Trophoblast cell (in vitro differentiated cells and primary cell): ENCODE measurements around the gene ITM2B.

Experiments used
- DNase-seq, 2 donors: peaks; one replicate each; pipeline ENCODE4 v3.0.0-alpha.2; 2016
- H2AFZ ChIP-seq: 2 replicates; pipeline ENCODE4 v1.6.1; 2013; ENCODE audit warnings: low read length, moderate library complexity, mild to moderate bottlenecking; ENCODE audit not compliant: insufficient read depth, poor library complexity
- H2AK5ac ChIP-seq: 2 replicates; pipeline ENCODE4 v1.6.1; 2013; ENCODE audit warnings: mild to moderate bottlenecking, low read length
- H2BK120ac ChIP-seq: 2 replicates; pipeline ENCODE4 v1.6.1; 2013; ENCODE audit warnings: low read length, mild to moderate bottlenecking, moderate library complexity; ENCODE audit not compliant: insufficient read depth, poor library complexity
- H2BK12ac ChIP-seq: 2 replicates; pipeline ENCODE4 v1.6.1; 2013; ENCODE audit warnings: mild to moderate bottlenecking, low read length, moderate library complexity
- H2BK5ac ChIP-seq: 2 replicates; pipeline ENCODE4 v1.6.1; 2013; ENCODE audit warnings: low read length, low read depth, moderate library complexity, mild to moderate bottlenecking; ENCODE audit not compliant: poor library complexity
- H3K14ac ChIP-seq: 2 replicates; pipeline ENCODE4 v1.6.1; 2013; ENCODE audit warnings: mild to moderate bottlenecking, low read length
- H3K18ac ChIP-seq: 2 replicates; pipeline ENCODE4 v1.6.1; 2013; ENCODE audit warnings: mild to moderate bottlenecking, low read length
- H3K23ac ChIP-seq: 2 replicates; pipeline ENCODE4 v1.6.1; 2013; ENCODE audit warnings: low read length
- H3K27ac ChIP-seq: 2 replicates; pipeline ENCODE4 v1.5.1; 2013; ENCODE audit warnings: low read depth, mild to moderate bottlenecking, inconsistent platforms, low read length, moderate library complexity
- H3K27me3 ChIP-seq: 2 replicates; pipeline ENCODE4 v1.6.1; 2013; ENCODE audit warnings: inconsistent platforms, mild to moderate bottlenecking, low read length, moderate library complexity; ENCODE audit not compliant: insufficient read depth
- H3K36me3 ChIP-seq, 2 experiments: 1 replicate in 1 of 2; 2 replicates in 1 of 2; pipeline ENCODE4 v1.6.1; 2013; ENCODE audit warnings: low read length in 2 of 2, mild to moderate bottlenecking in 2 of 2, moderate library complexity in 1 of 2; ENCODE audit not compliant: insufficient read depth in 2 of 2, control insufficient read depth in 1 of 2
- H3K4ac ChIP-seq: 2 replicates; pipeline ENCODE4 v1.6.1; 2013; ENCODE audit warnings: low read depth, mild to moderate bottlenecking, low read length, moderate library complexity
- H3K4me1 ChIP-seq, 2 experiments: 1 replicate in 1 of 2; 2 replicates in 1 of 2; pipeline ENCODE4 v1.6.1; 2013; ENCODE audit warnings: low read length in 2 of 2, mild to moderate bottlenecking in 2 of 2, moderate library complexity in 1 of 2; ENCODE audit not compliant: insufficient read depth in 2 of 2, control insufficient read depth in 1 of 2
- H3K4me2 ChIP-seq: 2 replicates; pipeline ENCODE4 v1.6.1; 2013; ENCODE audit warnings: inconsistent platforms, mild to moderate bottlenecking, low read length, moderate library complexity
- H3K4me3 ChIP-seq: 2 replicates; pipeline ENCODE4 v1.5.1; 2013; ENCODE audit warnings: mild to moderate bottlenecking, low read depth, low read length, inconsistent platforms
- H3K79me1 ChIP-seq: one replicate; pipeline ENCODE4 v1.6.1; 2013; ENCODE audit warnings: low read length
- H3K79me2 ChIP-seq: 2 replicates; pipeline ENCODE4 v1.6.1; 2013; ENCODE audit warnings: low read length, mild to moderate bottlenecking; ENCODE audit not compliant: control insufficient read depth, insufficient read depth, poor library complexity
- H3K9ac ChIP-seq: 2 replicates; pipeline ENCODE4 v1.6.1; 2013; ENCODE audit warnings: mild to moderate bottlenecking, low read length
- H3K9me3 ChIP-seq: 2 replicates; pipeline ENCODE4 v1.6.1; 2013; ENCODE audit warnings: low read depth, mild to moderate bottlenecking, control low read depth, inconsistent platforms, low read length; ENCODE audit not compliant: insufficient read depth
- H4K12ac ChIP-seq: 2 replicates; pipeline ENCODE4 v1.6.1; 2013; ENCODE audit warnings: low read depth, mild to moderate bottlenecking, low read length, moderate library complexity
- H4K8ac ChIP-seq: 2 replicates; pipeline ENCODE4 v1.6.1; 2013; ENCODE audit warnings: low read depth, mild to moderate bottlenecking, low read length, moderate library complexity
- H4K91ac ChIP-seq: one replicate; pipeline ENCODE4 v1.6.1; 2013; ENCODE audit warnings: low read depth, mild to moderate bottlenecking, low read length, moderate library complexity
- WGBS: extraction: QIAGEN DNeasy Blood & Tissue Kit; methylation state at CpG from one replicate; pipeline ENCODE4 v1.1.7; 2013; ENCODE audit warnings: missing lambda C conversion rate; ENCODE audit not compliant: insufficient read length, insufficient coverage; ENCODE audit errors: extremely low coverage; 5-methylcytosine and 5-hydroxymethylcytosine counted together

Gene ITM2B

GRCh38 chr13:48264058-48264457 is 31.1 kb downstream of the ITM2B start:
- Histone ChIP-seq H3K79me1 (no peaks in the 10 kb centered on the region), H3K18ac (no peak overlapping the region), H3K14ac (no peak overlapping the region), H2BK120ac (no peak overlapping the region), H3K23ac (no peak overlapping the region), H3K36me3 (peaks cover 2 to 21% of the 10 kb centered on the region in 2 experiments), H3K4me2 (no peak overlapping the region), H4K8ac (no peak overlapping the region), H3K79me2 (no peaks in the 10 kb centered on the region), H2AK5ac (no peak overlapping the region), H3K4me1 (no peaks in the 10 kb centered on the region), H3K4me3 (no peak overlapping the region), H2AFZ (no peak overlapping the region), H2BK5ac (no peak overlapping the region), H3K9ac (no peak overlapping the region), H4K91ac (no peak overlapping the region), H4K12ac (no peak overlapping the region), H3K27ac (no peak overlapping the region), H3K27me3 (no peaks in the 10 kb centered on the region), H3K9me3 (no peaks in the 10 kb centered on the region), H3K4ac (no peak overlapping the region), H2BK12ac (no peak overlapping the region)
- no peak for DNase-seq
- WGBS, result no CpG with 5 or more reads among the region's 2 CpGs

GRCh38 chr13:48265217-48265815 is 32.3 kb downstream of the ITM2B start:
- H3K9ac ChIP-seq, result no peak overlapping the region
- no peak overlapping the region for H2BK5ac ChIP-seq
- no CpG with 5 or more reads among the region's 8 CpGs for WGBS
- H2AFZ ChIP-seq, result no peak overlapping the region
- no peak overlapping the region for H4K12ac ChIP-seq
- no peak overlapping the region for H3K18ac ChIP-seq
- no peaks in the 10 kb centered on the region for H3K79me1 ChIP-seq
- H3K27ac ChIP-seq, result no peak overlapping the region
- no peaks in the 10 kb centered on the region for H3K9me3 ChIP-seq
- no peak overlapping the region for H3K4me2 ChIP-seq
- no peaks in the 10 kb centered on the region for H3K79me2 ChIP-seq
- no peak overlapping the region for H3K4me3 ChIP-seq
- H2AK5ac ChIP-seq, result no peak overlapping the region
- no peak for DNase-seq
- H3K4ac ChIP-seq, result no peak overlapping the region
- H3K23ac ChIP-seq, result no peak overlapping the region
- H2BK120ac ChIP-seq, result no peak overlapping the region
- H4K8ac ChIP-seq, result no peak overlapping the region
- H3K27me3 ChIP-seq, result no peaks in the 10 kb centered on the region
- peaks cover 2 to 26% of the 10 kb centered on the region in 2 experiments for H3K36me3 ChIP-seq
- no peak overlapping the region for H2BK12ac ChIP-seq
- no peak overlapping the region for H4K91ac ChIP-seq
- no peak overlapping the region for H3K14ac ChIP-seq
- H3K4me1 ChIP-seq, result no peaks in the 10 kb centered on the region

- Histone ChIP-seq H2BK120ac (no peak overlapping the region), H3K9me3 (no peaks in the 10 kb centered on the region), H3K18ac (no peak overlapping the region), H4K91ac (no peak overlapping the region), H3K4me3 (no peak overlapping the region), H4K8ac (no peak overlapping the region), H3K27me3 (no peaks in the 10 kb centered on the region), H3K36me3 (peaks cover 2 to 26% of the 10 kb centered on the region in 2 experiments), H4K12ac (no peak overlapping the region), H3K23ac (no peak overlapping the region), H3K79me2 (no peaks in the 10 kb centered on the region), H2AK5ac (no peak overlapping the region), H3K14ac (no peak overlapping the region), H2BK5ac (no peak overlapping the region), H3K79me1 (no peaks in the 10 kb centered on the region), H2BK12ac (no peak overlapping the region), H3K4ac (no peak overlapping the region), H3K9ac (no peak overlapping the region), H2AFZ (no peak overlapping the region), H3K27ac (no peak overlapping the region), H3K4me1 (no peaks in the 10 kb centered on the region), H3K4me2 (no peak overlapping the region)
- DNase-seq, result no peak
Observed at GRCh38 chr13:48266150-48266549, 33.1 kb downstream of the ITM2B start.

- Histone ChIP-seq H3K79me2 (no peaks in the 10 kb centered on the region), H4K12ac (no peak overlapping the region), H2AFZ (no peak overlapping the region), H3K9ac (no peak overlapping the region), H4K91ac (no peak overlapping the region), H2AK5ac (no peak overlapping the region), H3K4me2 (no peak overlapping the region), H3K18ac (no peak overlapping the region), H3K36me3 (peaks cover 2 to 26% of the 10 kb centered on the region in 2 experiments), H3K79me1 (no peaks in the 10 kb centered on the region), H3K4ac (no peak overlapping the region), H2BK12ac (no peak overlapping the region), H3K9me3 (no peaks in the 10 kb centered on the region), H2BK5ac (no peak overlapping the region), H3K4me3 (no peak overlapping the region), H3K27ac (no peak overlapping the region), H3K14ac (no peak overlapping the region), H3K23ac (no peak overlapping the region), H3K4me1 (no peaks in the 10 kb centered on the region), H2BK120ac (no peak overlapping the region), H3K27me3 (no peaks in the 10 kb centered on the region), H4K8ac (no peak overlapping the region)
- DNase-seq, result peak in 1 of 2 donors; percentile 30
- WGBS, result no CpG with 5 or more reads among the region's 2 CpGs
Observed at GRCh38 chr13:48266701-48267639, 34.0 kb downstream of the ITM2B start.
